Measurements from ENCODE around the gene ZNF516.
A peak's percentile ranks its signal among the peaks of the same experiment; 100 is the strongest.

Gene ZNF516

DNA sequence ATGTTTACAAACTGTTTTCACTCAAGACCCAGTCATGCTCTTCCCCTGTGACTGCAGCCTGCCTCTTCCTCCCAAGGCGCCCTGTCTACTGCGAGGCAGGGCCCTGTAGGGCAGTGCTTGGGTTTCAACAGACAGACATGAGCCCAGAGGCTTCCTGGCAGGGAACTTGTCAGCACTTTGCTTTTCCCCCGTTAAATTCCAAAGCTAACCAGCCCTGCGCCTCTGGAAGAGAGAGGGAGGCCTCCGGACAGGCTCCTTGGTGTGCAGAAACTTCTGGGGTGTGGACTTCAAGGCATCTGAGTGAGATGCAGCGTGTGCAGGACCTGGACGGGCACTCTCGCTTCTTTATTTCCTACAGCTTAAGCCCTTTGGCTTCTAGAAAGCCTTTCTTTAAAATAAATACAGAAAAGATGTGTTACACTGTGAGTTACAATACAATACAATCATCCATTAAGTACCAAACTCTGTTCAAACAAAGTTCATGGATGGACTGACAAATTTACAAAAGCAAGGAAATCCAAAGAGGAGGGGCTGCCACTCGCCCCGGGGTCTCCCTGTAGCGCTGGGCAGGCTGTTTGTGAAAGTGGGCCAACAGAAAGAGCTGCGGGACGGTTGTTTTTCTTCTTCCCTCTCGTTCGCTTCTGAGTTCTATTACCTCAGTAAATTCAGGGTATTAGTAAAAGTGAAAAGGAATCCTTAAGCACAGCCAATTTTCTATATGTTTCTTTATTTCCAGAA, 8.8 kb upstream of the ZNF516 start:
- in situ Hi-C loops (cut with MboI; ENCODE audit: low sequenced_read_pairs, unreplicated experiment), result no loop called here
- TF ChIP-seq, protein P1, sequence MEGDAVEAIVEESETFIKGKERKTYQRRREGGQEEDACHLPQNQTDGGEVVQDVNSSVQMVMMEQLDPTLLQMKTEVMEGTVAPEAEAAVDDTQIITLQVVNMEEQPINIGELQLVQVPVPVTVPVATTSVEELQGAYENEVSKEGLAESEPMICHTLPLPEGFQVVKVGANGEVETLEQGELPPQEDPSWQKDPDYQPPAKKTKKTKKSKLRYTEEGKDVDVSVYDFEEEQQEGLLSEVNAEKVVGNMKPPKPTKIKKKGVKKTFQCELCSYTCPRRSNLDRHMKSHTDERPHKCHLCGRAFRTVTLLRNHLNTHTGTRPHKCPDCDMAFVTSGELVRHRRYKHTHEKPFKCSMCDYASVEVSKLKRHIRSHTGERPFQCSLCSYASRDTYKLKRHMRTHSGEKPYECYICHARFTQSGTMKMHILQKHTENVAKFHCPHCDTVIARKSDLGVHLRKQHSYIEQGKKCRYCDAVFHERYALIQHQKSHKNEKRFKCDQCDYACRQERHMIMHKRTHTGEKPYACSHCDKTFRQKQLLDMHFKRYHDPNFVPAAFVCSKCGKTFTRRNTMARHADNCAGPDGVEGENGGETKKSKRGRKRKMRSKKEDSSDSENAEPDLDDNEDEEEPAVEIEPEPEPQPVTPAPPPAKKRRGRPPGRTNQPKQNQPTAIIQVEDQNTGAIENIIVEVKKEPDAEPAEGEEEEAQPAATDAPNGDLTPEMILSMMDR (IDR thresholded peaks at IDR 0.05; ENCODE audit: borderline replicate concordance, control extremely low read depth, extremely low read depth, insufficient read depth, missing control alignments), result no peak
- DNase-seq (ENCODE audit: low spot score), result no peak

DNA sequence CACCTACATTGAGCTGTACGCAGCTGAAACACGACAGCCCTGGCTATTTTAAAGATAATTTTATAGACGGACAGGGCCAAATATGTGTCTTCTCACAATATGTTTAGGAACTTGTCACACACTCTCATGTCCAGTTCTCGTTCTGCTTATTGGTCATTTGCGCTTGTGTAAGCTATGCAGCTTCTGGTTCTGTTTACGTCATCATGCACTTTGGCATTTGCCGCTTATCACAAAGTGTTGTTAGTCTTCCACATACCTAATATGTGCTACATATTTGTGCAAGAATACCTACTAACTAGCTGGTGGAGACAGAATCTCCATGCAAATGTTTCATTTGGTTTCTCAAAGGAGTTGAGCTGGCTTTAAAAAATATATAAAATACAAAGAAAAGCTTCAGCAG, 7.5 kb upstream of the ZNF516 start:
- TF ChIP-seq, protein P1 (IDR thresholded peaks at IDR 0.05; ENCODE audit: borderline replicate concordance, control extremely low read depth, extremely low read depth, insufficient read depth, missing control alignments), result no peak
- DNase-seq (ENCODE audit: low spot score), result no peak
- in situ Hi-C loops (cut with MboI; ENCODE audit: low sequenced_read_pairs, unreplicated experiment), result no loop called here

DNA sequence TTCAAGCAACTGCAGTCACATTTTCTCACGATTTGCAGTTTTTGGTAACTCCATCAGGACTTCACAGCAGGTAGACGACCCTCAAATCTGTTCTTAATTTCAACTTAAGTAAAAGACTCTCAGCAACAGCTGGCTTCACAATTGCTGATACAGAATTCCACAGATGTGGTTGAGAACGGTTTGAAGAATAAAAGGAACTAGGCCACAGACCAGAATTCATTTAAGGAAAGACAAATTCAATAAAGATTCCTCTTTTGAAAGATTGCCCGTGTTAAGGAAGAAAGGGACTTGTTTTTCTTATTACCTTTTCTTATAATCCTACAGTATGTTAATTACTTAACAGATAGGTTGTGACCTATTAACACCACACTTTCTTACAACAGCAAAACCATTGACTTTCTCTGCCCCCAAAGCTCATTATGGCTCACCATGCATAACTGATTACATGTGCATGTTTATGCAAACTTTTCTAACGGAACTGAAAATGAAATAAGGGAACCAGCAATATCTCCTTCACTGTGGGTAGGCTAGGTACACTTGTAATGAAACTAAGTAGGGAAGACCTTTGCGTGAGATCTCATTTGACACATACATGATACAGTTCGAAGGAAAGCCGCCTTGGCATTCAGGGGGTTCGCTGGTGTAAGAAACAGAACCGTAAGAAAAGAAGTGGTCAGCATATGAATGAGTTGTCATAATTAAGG, 4.7 kb upstream of the ZNF516 start:
- TF ChIP-seq, protein P1 (IDR thresholded peaks at IDR 0.05; ENCODE audit: borderline replicate concordance, control extremely low read depth, extremely low read depth, insufficient read depth, missing control alignments), result no peak
- DNase-seq (ENCODE audit: low spot score), result peak; percentile 80
- in situ Hi-C loops (cut with MboI; ENCODE audit: low sequenced_read_pairs, unreplicated experiment), result loop anchor here (25.0 kb wide), 1 partner anchor 613 kb away; no protein-coding TSS in a partner anchor

DNA sequence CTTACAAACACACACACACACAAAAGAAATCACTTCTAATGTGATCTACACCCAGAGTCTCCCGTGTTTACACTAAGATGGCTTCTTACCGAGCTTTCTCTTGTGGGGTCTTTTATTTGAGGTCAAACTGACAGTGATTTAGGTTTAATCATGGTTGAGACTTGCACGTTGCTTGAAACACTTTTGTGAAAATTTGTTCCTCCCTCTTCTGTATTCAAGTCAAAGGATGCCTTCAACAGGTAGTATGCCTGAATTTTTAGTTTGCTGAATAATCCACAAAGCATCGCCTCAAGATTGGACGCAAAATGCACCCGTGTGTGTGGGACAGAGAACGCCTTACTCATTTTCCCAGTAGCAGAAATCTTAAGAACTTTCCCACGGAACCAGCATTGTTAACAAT, 4.0 kb upstream of the ZNF516 start:
- TF ChIP-seq, protein P1 (IDR thresholded peaks at IDR 0.05; ENCODE audit: borderline replicate concordance, control extremely low read depth, extremely low read depth, insufficient read depth, missing control alignments), result no peak
- in situ Hi-C loops (cut with MboI; ENCODE audit: low sequenced_read_pairs, unreplicated experiment), result loop anchor here (25.0 kb wide), 1 partner anchor 613 kb away; no protein-coding TSS in a partner anchor
- no peak for DNase-seq (ENCODE audit: low spot score)

DNA sequence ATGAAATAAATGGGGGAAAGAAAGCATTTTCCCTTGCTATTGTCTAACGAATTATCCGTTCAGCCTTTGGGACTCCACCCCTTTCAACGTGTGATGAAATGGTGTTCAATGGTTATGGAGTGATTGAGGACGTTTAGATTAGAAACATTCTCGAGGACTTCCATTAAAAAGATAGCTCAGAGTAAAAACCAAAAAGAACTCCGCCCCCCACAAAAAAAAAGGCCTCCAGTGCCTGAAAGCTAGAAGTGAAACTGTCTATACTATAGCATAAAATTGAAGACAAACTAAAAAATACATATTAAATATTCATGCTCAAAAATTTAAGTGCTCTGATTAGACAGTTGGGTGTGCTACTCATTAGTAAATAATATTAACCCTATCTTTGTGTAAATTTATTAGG, 3.0 kb upstream of the ZNF516 start:
- in situ Hi-C loops (cut with MboI; ENCODE audit: low sequenced_read_pairs, unreplicated experiment), result loop anchor here (25.0 kb wide), 1 partner anchor 614 kb away; no protein-coding TSS in a partner anchor
- DNase-seq (ENCODE audit: low spot score), result no peak
- TF ChIP-seq, protein P1 (IDR thresholded peaks at IDR 0.05; ENCODE audit: borderline replicate concordance, control extremely low read depth, extremely low read depth, insufficient read depth, missing control alignments), result no peak

DNA sequence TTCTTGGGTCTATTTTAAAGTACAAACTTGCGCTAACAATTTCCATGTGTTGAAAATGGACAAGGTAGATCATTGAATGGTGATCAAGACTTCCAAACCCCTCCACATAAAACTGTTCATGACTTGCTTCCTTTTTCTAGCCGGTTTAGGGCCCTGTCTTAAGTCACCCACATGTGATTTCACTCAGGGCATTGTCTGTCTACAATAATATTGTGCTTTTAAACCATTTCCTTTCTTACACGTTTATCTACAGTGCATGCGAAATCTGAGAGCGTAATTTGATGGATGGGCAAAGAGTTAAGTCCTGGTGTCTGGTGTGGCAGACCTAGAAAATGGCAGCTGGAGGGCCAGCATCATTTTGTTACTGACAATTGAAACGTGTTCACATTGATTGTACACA, 2.0 kb upstream of the ZNF516 start:
- in situ Hi-C loops (cut with MboI; ENCODE audit: low sequenced_read_pairs, unreplicated experiment), result loop anchor here (25.0 kb wide), 1 partner anchor 615 kb away; no protein-coding TSS in a partner anchor
- no peak for DNase-seq (ENCODE audit: low spot score)
- TF ChIP-seq, protein P1 (IDR thresholded peaks at IDR 0.05; ENCODE audit: borderline replicate concordance, control extremely low read depth, extremely low read depth, insufficient read depth, missing control alignments), result no peak
